Thyroid gland (tissue), 4 donors: Measurements from ENCODE around the gene PADI2. TPM values are rescaled to one million over a fixed set of nuclear protein-coding genes. Genes with fewer than 3 reads are reported as not detected.

Experiments used
- DNase-seq, 2 donors: peaks; one replicate each; pipeline ENCODE4 v3.0.0-alpha.2; 2019
- H3K27ac ChIP-seq, 3 donors: fragments of 200-600 bp; sonication (generic); 1 replicate in 2 of 3; 2 replicates in 1 of 3; pipeline ENCODE4 v1.5.1; 2016 to 2019; ENCODE audit warnings: mild to moderate bottlenecking in 1 of 3, moderate library complexity in 1 of 3
- H3K27me3 ChIP-seq: fragments of 200-600 bp; sonication (generic); one replicate; pipeline ENCODE4 v1.5.1; 2019
- H3K36me3 ChIP-seq, 2 donors: fragments of 200-600 bp; sonication (generic); one replicate each; pipeline ENCODE4 v1.5.1; 2016 to 2019
- H3K4me1 ChIP-seq, 2 donors: fragments of 200-600 bp; sonication (generic); one replicate each; pipeline ENCODE4 v1.5.1; 2017 to 2019
- H3K4me3 ChIP-seq, 3 donors: fragments of 200-600 bp; sonication (generic); replicated peaks in 1 of 3; 1 replicate in 2 of 3; 2 replicates in 1 of 3; pipeline ENCODE4 v1.5.1; 2016; ENCODE audit warnings: mild to moderate bottlenecking in 1 of 3
- H3K9me3 ChIP-seq: fragments of 200-600 bp; sonication (generic); one replicate; pipeline ENCODE4 v1.5.1; 2017
- CTCF ChIP-seq, 6 experiments: fragments of 200-600 bp in 3 of 6; fragments of 450-650 bp in 3 of 6; sonication (generic) in 3 of 6; IDR thresholded peaks; one replicate each; pipeline ENCODE4 v1.5.1; 2016 to 2019; ENCODE audit warnings: antibody characterized with exemption in 6 of 6, mild to moderate bottlenecking in 2 of 6, inconsistent platforms in 1 of 6, moderate library complexity in 1 of 6
- POLR2A ChIP-seq, 2 donors: fragments of 450-650 bp; IDR thresholded peaks; one replicate each; pipeline ENCODE4 v1.6.1; 2017; ENCODE audit warnings: antibody characterized with exemption in 2 of 2, mild to moderate bottlenecking in 2 of 2, moderate library complexity in 1 of 2
- WGBS, 2 donors: methylation state at CpG; one replicate each; pipeline ENCODE4 v1.1.5; 2017; 5-methylcytosine and 5-hydroxymethylcytosine counted together
- intact Hi-C: fragments of 100-400 bp; cut with DNase I; formaldehyde crosslinking; loops from one replicate; pipeline ENCODE4 v1.15.1; 2023
- total RNA-seq, 4 donors: library from RNA; depleted of rRNA; stranded (reverse); fragments of >200 nt; gene quantifications; one replicate each; pipeline ENCODE4 v1.2.3, GENCODE V29; 2016

Gene PADI2
- total RNA-seq, 4 donors from 2014 or later: 0.13 to 0.49 (median 0.38) TPM

DNA sequence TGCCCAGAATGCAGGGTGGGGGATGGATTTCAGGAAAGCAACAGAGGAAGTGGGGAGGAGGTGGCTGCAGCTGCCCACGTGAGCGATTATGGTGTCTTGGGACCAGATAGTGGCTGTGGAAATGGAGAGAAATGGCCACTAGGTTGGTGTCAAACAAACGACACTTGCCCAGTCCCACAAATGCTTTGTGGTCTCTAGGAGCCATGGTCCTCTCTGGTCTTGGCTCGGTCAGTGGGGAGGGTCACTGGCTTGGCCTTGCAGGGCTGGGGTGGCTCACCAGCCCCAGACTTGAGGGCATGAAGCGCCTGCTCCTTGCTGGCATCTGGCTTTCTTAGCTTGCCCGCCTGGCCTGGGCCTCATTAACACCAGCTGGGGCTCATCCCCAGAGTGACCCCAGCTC, 7.2 kb downstream of the PADI2 start:
- H3K4me3 ChIP-seq: no peak overlapping the region
- H3K27ac ChIP-seq: no peak overlapping the region
- 85 to 87% methylated on average over 4 of the region's 6 CpGs for WGBS, 2 donors
- H3K9me3 ChIP-seq: no peaks in the 10 kb centered on the region
- intact Hi-C loops: no loop called here
- H3K27me3 ChIP-seq: no peaks in the 10 kb centered on the region
- no peaks in the 10 kb centered on the region for H3K36me3 ChIP-seq
- no peaks in the 10 kb centered on the region for H3K4me1 ChIP-seq
- DNase-seq: no peak
- no peak for TF ChIP-seq CTCF (IDR thresholded peaks at IDR 0.05)

DNA sequence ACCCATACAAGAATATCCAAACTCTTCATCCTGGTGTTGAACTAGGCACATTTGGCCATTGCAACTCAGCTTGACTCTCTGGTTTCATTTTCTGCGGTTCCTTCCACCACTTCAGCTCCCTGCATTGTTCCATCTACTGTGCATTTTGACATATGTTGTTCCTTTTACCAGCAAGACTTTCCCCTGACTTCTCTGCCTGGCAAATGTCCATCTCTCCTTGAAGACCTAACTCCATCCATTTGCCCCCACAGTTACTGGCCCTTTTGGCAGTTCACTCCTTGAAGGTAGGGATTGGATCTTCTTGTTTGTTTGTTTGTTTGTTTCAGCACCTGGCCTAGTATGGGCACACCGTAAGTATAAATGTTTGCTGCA, 8.7 kb downstream of the PADI2 start:
- 76% methylated on average over 2 of the region's 2 CpGs for WGBS, 2 donors

DNA sequence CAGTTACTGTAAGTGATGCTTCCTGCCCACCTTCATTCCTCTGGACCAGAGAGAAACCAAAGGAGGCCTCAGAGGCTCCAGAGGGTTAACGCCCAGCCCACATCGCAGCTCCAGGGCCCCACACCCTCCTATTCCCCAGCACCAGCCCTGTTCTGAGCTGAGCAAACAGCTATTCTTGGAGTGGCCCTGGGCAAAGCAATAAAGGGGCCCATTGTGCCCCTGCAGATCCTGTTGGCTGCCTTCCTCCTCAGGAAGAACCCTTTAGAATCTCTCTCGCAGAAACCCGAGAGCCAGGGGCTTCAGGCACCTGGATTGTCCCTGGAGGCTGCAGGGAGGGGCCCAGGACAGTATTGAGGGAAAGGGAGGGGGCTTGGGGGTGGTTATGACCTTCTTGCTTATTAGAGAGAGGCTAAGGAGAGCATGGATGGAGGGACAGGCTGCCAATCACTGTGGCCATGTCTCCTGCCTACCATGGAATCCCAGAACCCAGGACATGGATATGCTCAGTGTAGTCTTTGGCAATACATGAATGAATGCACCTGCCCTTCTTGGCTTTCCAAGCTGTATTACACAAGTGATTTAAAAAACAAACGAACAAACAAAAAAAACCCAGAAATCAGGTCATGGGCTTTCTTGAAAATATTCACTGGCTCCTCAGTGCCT, 9.2 kb downstream of the PADI2 start:
- Histone ChIP-seq H3K9me3 (no peaks in the 10 kb centered on the region), H3K4me3 (no peak overlapping the region), H3K36me3 (no peaks in the 10 kb centered on the region), H3K27ac (no peak overlapping the region), H3K4me1 (no peaks in the 10 kb centered on the region), H3K27me3 (no peaks in the 10 kb centered on the region)
- WGBS, 2 donors: 23 to 32% methylated on average over 5 of the region's 5 CpGs
- TF ChIP-seq CTCF (IDR thresholded peaks at IDR 0.05) (no peak), POLR2A (IDR thresholded peaks at IDR 0.05) (no peak)
- DNase-seq: no peak
- intact Hi-C loops: no loop called here

More for the DNA sequence above, 8.7 kb downstream of the PADI2 start:
- Histone ChIP-seq H3K4me1 (no peaks in the 10 kb centered on the region), H3K36me3 (no peaks in the 10 kb centered on the region), H3K27me3 (no peaks in the 10 kb centered on the region), H3K4me3 (no peak overlapping the region), H3K9me3 (no peaks in the 10 kb centered on the region), H3K27ac (no peak overlapping the region)
- no peak for DNase-seq
- TF ChIP-seq CTCF (IDR thresholded peaks at IDR 0.05): no peak
- TF ChIP-seq POLR2A (IDR thresholded peaks at IDR 0.05): no peak
- intact Hi-C loops: no loop called here

- Histone ChIP-seq H3K4me3 (no peak overlapping the region), H3K4me1 (no peaks in the 10 kb centered on the region), H3K27me3 (no peaks in the 10 kb centered on the region), H3K27ac (no peak overlapping the region), H3K36me3 (no peaks in the 10 kb centered on the region), H3K9me3 (no peaks in the 10 kb centered on the region)
- no peak for TF ChIP-seq CTCF (IDR thresholded peaks at IDR 0.05)
- TF ChIP-seq POLR2A (IDR thresholded peaks at IDR 0.05): no peak
- intact Hi-C loops: no loop called here
- no peak for DNase-seq
- 94 to 100% methylated on average over 1 of the region's 1 CpG for WGBS, 2 donors
Observed at GRCh38 chr1:17108786-17109185, 10.5 kb downstream of the PADI2 start.

DNA sequence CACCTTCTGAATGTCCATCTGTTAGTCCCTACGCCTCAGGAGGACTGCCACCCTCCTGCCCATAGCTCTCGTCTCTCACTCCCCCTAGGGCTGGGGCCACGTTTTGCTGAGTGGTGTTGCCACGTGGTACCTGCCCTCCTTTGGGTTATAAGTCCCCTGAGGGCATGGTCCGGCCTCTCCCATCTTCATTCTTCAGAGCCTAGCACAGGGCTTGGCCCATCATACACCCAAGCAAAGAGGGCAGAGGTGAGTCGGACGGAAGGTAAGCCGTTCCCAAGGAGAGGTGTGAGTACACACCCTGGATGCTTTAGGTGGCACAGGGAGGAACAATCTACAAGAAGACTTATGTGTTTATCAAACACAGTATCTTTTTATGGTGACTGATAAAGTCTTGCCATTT, 10.9 kb downstream of the PADI2 start:
- Histone ChIP-seq H3K27me3 (no peaks in the 10 kb centered on the region), H3K9me3 (no peaks in the 10 kb centered on the region), H3K27ac (no peak overlapping the region), H3K4me3 (no peak overlapping the region), H3K4me1 (no peaks in the 10 kb centered on the region), H3K36me3 (no peaks in the 10 kb centered on the region)
- 85 to 89% methylated on average over 8 of the region's 8 CpGs for WGBS, 2 donors
- TF ChIP-seq CTCF (IDR thresholded peaks at IDR 0.05): no peak
- TF ChIP-seq POLR2A (IDR thresholded peaks at IDR 0.05): no peak
- no peak for DNase-seq
- intact Hi-C loops: no loop called here
